Measurements from ENCODE around the gene DCC. TPM values are rescaled to one million over a fixed set of nuclear protein-coding genes. Genes with fewer than 3 reads are reported as not detected.

DCC gene
- total RNA-seq, 2 experiments from 2014 or later = not detected

DNA sequence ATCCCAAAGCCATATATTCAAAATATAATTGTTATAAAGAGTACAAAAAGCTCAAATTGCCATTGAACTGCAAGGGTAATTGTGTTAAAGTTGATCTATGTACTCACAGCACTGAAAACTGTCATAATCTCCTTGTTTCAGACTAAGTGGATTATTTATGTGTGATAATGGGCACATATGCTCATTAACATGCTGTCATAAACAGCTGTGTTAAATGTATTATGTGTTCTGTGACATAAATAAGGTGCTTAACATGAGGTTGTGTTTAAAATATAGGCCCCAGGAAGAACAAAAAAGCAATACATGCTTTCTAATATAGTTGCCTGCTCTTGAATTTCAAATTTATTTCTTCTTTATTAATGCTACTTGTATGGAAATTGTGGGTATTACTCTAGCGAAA lies 409.5 kb downstream of the DCC start:
- CTCF ChIA-PET = no interaction called here
- H3K4me1 Mint-ChIP-seq (ENCODE audit: low read depth) = no peaks in the 10 kb centered on the region
- ATAC-seq (ENCODE audit: poor library complexity) (no peak), DNase-seq (no peak)
- no peak overlapping the region for H3K4me3 ChIP-seq (ENCODE audit: low read length)
- H3K4me3 Mint-ChIP-seq = no peak overlapping the region
- H3K27me3 Mint-ChIP-seq = no peaks in the 10 kb centered on the region
- H3K27ac Mint-ChIP-seq = no peak overlapping the region
- TF ChIP-seq, protein P1, sequence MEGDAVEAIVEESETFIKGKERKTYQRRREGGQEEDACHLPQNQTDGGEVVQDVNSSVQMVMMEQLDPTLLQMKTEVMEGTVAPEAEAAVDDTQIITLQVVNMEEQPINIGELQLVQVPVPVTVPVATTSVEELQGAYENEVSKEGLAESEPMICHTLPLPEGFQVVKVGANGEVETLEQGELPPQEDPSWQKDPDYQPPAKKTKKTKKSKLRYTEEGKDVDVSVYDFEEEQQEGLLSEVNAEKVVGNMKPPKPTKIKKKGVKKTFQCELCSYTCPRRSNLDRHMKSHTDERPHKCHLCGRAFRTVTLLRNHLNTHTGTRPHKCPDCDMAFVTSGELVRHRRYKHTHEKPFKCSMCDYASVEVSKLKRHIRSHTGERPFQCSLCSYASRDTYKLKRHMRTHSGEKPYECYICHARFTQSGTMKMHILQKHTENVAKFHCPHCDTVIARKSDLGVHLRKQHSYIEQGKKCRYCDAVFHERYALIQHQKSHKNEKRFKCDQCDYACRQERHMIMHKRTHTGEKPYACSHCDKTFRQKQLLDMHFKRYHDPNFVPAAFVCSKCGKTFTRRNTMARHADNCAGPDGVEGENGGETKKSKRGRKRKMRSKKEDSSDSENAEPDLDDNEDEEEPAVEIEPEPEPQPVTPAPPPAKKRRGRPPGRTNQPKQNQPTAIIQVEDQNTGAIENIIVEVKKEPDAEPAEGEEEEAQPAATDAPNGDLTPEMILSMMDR (IDR thresholded peaks at IDR 0.05) = no peak
- POLR2A ChIA-PET = no interaction called here
- no peaks in the 10 kb centered on the region for H3K27me3 ChIP-seq (ENCODE audit: control insufficient read depth in 1 of 2, insufficient read depth in 2 of 2, low read length in 2 of 2)
- no peaks in the 10 kb centered on the region for H3K36me3 ChIP-seq (ENCODE audit: insufficient read depth, low read length)
- H3K9me3 ChIP-seq (ENCODE audit: control insufficient read depth in 1 of 2, insufficient read depth in 1 of 2, low read length in 2 of 2) = peaks cover 0 to 10% of the 10 kb centered on the region in 2 experiments
- no peak overlapping the region for H3K27ac ChIP-seq (ENCODE audit: low read depth in 1 of 2, low read length in 2 of 2)
- no peaks in the 10 kb centered on the region for H3K4me1 ChIP-seq (ENCODE audit: insufficient read depth, low read length)
- intact Hi-C loops (cut with DNase I, micrococcal nuclease) = no loop called here
- H3K36me3 Mint-ChIP-seq (ENCODE audit: low read depth) = no peaks in the 10 kb centered on the region
- peaks cover 5% of the 10 kb centered on the region for H3K9me3 Mint-ChIP-seq

DNA sequence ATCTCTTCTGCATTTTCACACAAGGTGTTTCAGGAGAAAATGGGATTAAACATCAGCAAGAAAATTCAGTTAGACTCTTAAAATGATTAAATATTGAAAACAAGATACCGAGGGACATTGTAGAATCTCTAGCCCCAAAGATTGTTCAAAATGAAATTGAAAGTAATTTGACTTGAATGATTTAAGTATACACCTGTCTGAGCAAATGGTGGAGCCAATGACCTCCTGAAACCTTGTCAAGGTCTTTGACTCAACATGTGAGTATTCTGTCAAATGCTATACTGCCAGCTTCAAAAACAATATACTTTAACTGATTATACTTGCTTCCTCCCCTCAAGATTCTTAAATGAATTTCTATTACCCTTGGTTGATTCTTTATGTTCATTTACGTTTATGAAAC lies 411.0 kb downstream of the DCC start:
- Mint-ChIP-seq H3K4me1 (ENCODE audit: low read depth) (no peaks in the 10 kb centered on the region), H3K27me3 (no peaks in the 10 kb centered on the region), H3K4me3 (no peak overlapping the region), H3K36me3 (ENCODE audit: low read depth) (no peaks in the 10 kb centered on the region), H3K9me3 (peaks cover 3% of the 10 kb centered on the region), H3K27ac (no peak overlapping the region)
- no peaks in the 10 kb centered on the region for H3K27me3 ChIP-seq (ENCODE audit: control insufficient read depth in 1 of 2, insufficient read depth in 2 of 2, low read length in 2 of 2)
- POLR2A ChIA-PET = no interaction called here
- no peaks in the 10 kb centered on the region for H3K36me3 ChIP-seq (ENCODE audit: insufficient read depth, low read length)
- CTCF ChIA-PET = no interaction called here
- no peaks in the 10 kb centered on the region for H3K4me1 ChIP-seq (ENCODE audit: insufficient read depth, low read length)
- no peak overlapping the region for H3K27ac ChIP-seq (ENCODE audit: low read depth in 1 of 2, low read length in 2 of 2)
- intact Hi-C loops (cut with DNase I, micrococcal nuclease) = no loop called here
- no peak for DNase-seq
- TF ChIP-seq, protein P1 (IDR thresholded peaks at IDR 0.05) = no peak
- H3K9me3 ChIP-seq (ENCODE audit: control insufficient read depth in 1 of 2, insufficient read depth in 1 of 2, low read length in 2 of 2) = peaks cover 0 to 10% of the 10 kb centered on the region in 2 experiments
- H3K4me3 ChIP-seq (ENCODE audit: low read length) = no peak overlapping the region
- no peak for ATAC-seq (ENCODE audit: poor library complexity)

DNA sequence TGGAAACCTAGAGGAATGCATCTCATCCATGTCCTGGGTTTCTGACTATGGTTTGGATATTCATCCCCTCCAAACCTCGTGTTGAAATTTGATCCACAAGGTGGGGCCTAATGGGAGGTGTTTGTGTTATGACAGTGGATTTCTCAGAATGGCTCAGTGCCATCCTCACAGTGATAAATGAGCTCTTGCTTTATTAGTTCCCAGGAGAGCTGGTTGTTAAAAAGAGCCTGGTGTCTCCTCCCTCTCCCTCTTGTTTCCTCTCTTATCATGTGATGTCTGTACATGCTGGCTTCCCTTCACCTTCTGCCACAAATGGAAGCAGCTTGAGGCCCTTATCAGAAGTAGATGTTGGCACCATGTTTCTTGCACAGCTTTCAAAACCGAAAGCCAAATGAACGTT lies 424.3 kb downstream of the DCC start:
- Mint-ChIP-seq H3K4me1 (ENCODE audit: low read depth) (no peaks in the 10 kb centered on the region), H3K4me3 (no peak overlapping the region), H3K36me3 (ENCODE audit: low read depth) (no peaks in the 10 kb centered on the region), H3K27ac (no peak overlapping the region), H3K9me3 (peaks cover 2% of the 10 kb centered on the region), H3K27me3 (no peaks in the 10 kb centered on the region)
- Histone ChIP-seq H3K4me3 (ENCODE audit: low read length) (no peak overlapping the region), H3K27ac (ENCODE audit: low read depth in 1 of 2, low read length in 2 of 2) (no peak overlapping the region), H3K4me1 (ENCODE audit: insufficient read depth, low read length) (no peaks in the 10 kb centered on the region), H3K36me3 (ENCODE audit: insufficient read depth, low read length) (no peaks in the 10 kb centered on the region), H3K27me3 (ENCODE audit: control insufficient read depth in 1 of 2, insufficient read depth in 2 of 2, low read length in 2 of 2) (no peaks in the 10 kb centered on the region), H3K9me3 (ENCODE audit: control insufficient read depth in 1 of 2, insufficient read depth in 1 of 2, low read length in 2 of 2) (peaks cover 0 to 3% of the 10 kb centered on the region in 2 experiments)
- ChIA-PET CTCF (no interaction called here), POLR2A (no interaction called here)
- TF ChIP-seq, protein P1 (IDR thresholded peaks at IDR 0.05) = no peak
- DNase-seq (no peak), ATAC-seq (ENCODE audit: poor library complexity) (no peak)
- intact Hi-C loops (cut with DNase I, micrococcal nuclease) = no loop called here
